Fibroblast of skin of left quadriceps (primary cell): ENCODE results near the gene TDP1.

ENCODE experiments used
- DNase-seq, 2 experiments: peaks; one replicate each; pipeline ENCODE4 v3.0.0-alpha.2; 2013; ENCODE audit warnings: low read depth in 2 of 2

Gene TDP1

GRCh38 chr14:89941830-89942377 lies 13.8 kb upstream of the TDP1 start:
- DNase-seq = no peak

DNA sequence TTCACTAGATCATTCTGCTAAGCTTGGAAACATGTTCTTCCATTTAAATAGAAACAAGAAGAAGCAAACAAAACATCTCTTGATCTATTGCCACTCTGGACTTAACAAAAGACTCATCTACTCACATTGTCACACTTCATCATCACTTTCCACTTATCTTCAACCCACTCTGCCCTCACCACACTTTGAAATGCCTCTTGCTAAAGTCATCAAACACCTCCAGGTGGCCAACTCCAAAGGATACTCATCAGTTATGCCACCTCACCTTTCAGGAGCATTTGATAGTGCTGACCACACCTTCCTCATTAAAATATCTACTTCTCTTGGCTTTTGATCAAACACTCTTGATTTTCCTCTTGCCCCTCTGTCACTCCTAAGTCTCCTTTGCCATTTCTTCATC lies 8.4 kb upstream of the TDP1 start:
- DNase-seq = no peak

DNA sequence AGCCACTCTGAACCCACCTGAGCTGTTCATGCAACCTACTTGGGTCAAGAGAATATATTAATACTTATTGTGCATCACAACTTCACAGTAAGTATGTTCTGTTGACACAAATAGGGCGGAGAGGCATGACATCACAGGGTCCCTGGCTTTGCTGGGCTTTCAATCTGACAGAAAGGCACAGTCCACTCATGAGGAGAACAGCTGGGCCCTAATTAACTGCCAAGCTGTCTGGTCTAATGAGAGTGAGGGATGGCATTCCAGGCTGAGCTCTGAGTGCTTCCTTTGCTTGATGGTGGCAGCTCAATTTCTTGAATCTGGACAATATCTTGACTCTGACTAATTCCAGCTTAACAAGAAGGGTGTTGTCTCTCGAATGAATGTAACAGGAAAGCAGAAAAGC lies 3.2 kb upstream of the TDP1 start:
- DNase-seq = no peak

DNA sequence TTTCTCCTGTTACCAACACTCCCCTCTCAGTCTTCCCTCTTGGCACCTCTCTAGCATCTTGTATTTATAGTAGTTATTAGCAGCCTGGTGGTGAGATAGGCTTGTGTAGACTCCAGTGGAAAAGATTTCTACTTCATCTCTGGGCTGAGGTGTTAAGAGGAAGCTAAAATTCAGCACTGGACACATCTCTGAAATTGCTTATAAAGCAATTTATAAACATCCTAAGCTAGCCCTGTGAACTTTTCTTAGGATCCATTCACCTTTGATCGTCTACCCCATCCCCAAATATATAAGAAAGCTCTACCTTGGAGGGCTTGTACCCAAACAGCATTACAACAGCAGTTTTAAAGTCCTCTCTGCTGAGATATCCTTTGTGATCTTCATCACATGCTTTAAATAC lies 2.1 kb upstream of the TDP1 start:
- no peak for DNase-seq

- peak; percentile 96 to 97 for DNase-seq
Observed at GRCh38 chr14:89954070-89955021, 1.4 kb upstream of the TDP1 start, which contains the start of gene EFCAB11. Gene EFCAB11, minus strand, starts transcription at chr14:89954730. Its CDS starts 70 bp downstream, at chr14:89954660.

DNA sequence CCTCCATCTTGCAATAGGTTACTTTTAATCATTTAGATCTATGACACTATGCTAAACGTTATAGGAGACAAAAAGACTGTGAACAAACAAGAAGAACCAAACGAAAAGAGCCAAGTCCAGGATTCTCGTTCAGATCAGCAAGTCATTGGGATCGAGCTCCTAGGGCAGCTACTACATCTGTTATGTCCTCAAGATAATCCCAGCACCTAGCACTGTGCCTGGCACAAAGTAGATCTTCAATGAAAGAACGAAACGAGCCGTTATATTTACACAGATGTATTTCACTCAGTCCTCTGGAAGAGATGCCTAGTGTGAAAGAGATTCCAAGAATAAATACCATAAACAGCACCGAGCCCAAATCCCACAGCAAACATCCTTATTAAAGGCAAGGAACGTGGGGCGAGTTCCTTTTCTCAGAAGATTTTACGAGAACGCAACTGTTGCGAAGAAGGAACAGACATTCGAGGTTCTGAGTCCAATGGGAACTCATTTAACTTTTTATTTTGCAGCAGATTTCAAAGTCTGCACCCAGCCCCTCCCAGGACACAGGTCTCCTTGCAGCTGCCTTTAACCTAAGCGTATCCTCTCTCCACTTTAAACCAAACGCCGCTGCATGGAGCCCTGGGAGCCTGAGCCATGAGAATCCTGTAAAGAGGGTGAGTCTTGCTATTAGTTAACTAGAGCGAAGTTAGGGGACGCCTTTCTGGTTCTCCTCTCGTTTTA lies 544 bp upstream of the TDP1 start:
- DNase-seq = peak in 1 of 2 experiments; percentile 0

- DNase-seq = no peak
Observed at GRCh38 chr14:89956661-89957009, 908 bp downstream of the TDP1 start.

- no peak for DNase-seq
Observed at GRCh38 chr14:89957376-89957775, 1.6 kb downstream of the TDP1 start.

- DNase-seq = no peak
Observed at GRCh38 chr14:89957791-89958190, 2.1 kb downstream of the TDP1 start.

DNA sequence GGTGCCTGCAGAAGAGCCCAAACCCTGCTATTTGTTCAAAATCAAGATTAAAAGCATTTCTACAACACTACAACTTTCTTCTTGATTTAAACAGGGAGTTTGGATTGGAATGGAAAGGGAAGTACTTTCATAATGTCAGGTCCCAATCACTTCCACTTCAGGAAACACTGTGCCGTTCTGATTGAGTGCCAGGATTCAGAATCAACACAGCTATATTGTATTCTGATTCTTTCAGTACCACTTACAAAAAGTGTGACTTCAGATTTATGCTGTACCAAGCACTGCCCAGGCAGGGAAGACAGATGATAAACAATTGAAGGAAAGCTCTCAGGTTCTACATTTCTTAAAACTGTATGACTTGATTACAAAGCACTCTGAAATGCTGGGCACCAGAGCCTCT lies 3.2 kb downstream of the TDP1 start:
- no peak for DNase-seq

DNA sequence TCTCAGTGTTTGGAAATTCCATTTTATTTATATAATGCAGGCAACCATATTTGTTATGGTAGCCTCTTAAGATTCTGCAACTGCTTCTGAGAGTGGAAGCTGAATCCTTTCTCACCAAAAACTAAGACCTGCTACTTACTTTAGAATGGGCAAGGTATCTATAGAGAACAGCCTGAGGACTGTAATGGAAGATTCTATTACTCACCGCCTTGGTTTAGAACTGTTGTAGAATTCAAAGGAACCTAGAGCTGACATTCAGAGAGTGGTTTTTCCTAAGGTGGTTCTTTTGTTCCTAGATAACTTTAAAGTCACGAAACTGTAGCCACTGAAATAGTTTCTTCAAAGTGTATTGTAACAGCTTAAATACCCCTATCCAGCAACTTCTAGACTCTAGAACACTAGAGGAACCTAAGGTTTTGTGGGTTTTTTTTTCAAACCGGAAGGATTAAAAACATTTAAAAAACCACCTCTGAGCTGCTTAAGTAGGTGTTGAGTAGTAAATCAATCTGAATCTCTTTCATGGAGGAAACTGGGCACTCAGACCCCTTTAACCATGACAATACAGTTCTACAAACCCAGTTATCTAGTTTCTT lies 4.2 kb downstream of the TDP1 start:
- no peak for DNase-seq

DNA sequence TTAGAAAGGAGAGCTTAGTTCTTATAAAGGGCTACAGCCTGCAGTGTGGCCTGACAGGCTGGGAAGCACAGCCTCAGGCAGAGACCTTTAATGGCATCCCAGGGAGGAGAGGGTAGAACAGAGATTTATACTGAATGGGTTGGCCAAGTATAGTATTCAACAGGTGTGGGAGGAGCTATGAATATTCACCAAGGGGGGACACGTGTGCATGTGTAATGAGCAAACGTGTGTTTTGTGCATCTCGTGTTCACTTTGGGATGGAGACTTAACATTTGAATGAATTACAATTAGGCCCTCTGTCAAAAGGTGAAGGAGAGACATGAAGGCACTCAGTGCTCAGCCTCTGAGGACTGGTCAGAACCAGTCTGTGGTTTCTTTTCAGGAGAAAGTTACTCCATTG lies 5.2 kb downstream of the TDP1 start:
- no peak for DNase-seq

GRCh38 chr14:89963288-89963978 lies 7.7 kb downstream of the TDP1 start:
- no peak for DNase-seq

GRCh38 chr14:89965839-89966238 lies 10.1 kb downstream of the TDP1 start:
- no peak for DNase-seq

DNA sequence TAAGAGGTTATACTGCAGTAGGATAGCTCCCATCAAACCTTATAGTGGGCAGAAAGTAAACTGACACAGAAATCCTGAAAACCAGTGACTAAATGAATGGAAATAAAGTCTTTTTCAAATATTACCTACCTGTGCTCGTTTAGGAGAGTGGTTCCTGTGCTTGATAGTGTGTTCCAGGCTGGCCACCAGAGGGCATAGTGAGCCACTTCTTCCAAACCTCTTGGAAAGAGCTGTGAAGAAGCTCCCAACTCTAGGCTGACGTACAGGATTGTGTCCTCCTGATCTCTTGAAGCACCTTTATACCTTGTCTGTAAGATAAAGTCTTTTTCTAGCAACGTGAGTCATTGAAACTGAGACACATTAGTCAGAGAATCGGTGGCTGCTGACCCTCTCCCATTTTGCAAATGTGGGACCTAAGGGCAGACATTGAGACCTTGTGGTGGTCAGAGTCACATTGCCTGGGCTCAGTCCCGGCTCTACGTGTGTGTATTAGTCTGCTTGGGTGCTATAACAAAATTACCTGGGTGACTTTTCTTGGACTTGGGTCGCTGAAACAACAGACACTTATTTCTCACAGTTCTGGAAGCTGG lies 17.6 kb downstream of the TDP1 start:
- DNase-seq = peak; percentile 32 to 33

DNA sequence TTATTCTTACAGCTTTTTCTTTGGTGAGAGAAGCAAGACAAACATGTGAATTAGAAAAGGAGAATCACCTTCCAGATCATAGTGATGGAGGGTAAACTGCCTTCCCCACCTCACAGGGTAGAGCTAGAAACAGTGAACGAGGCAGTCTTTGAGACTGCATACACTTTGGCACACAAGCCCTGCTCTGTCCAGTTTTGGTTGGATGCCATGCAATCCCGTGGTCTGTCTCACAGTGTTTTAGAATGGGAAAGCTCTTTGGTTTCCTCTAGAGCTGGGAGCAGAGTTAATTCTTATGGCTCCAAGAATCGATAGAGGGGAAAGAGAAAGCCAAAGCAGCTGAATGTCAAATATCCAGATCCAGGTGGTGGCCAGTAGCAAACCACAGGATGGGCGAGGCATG lies 21.9 kb downstream of the TDP1 start:
- no peak for DNase-seq

DNA sequence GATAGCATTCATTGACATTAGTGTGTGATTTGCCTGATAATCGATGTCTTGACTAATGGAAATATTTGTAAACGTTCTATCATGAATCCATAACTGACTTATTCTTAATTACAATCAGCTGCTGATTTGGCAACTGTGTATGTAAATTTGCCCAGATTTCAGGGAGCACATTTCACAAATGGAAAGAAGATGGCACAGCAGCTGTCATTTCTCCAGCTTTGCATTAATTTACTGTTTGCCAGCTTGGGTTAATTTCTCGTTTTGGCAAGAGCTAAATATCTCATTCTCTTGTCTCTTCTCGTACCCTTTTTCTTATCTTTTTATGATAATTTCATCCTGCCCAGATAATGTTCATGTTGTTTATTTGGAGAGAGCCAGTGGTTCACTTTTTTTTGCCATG lies 22.9 kb downstream of the TDP1 start:
- DNase-seq = no peak

DNA sequence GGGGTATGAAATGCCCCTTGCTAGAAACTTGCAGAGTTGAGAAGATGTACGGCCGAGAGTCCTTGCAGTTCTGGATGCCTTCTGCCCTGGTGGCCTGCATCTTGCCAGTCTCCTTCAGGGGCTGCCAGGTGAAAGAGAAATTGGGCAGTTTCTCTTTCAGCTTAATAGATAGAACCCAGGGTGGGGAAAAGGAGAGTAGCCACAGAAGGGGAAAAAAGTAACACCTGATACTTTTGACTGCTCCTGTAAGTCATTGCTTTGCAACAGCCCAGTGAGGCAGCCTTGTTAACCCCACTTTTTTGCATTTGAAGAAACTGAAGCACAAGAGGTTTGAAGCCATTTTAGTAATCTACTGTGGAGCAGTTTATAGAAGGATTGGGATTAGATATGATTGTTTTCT lies 27.6 kb downstream of the TDP1 start:
- no peak for DNase-seq

DNA sequence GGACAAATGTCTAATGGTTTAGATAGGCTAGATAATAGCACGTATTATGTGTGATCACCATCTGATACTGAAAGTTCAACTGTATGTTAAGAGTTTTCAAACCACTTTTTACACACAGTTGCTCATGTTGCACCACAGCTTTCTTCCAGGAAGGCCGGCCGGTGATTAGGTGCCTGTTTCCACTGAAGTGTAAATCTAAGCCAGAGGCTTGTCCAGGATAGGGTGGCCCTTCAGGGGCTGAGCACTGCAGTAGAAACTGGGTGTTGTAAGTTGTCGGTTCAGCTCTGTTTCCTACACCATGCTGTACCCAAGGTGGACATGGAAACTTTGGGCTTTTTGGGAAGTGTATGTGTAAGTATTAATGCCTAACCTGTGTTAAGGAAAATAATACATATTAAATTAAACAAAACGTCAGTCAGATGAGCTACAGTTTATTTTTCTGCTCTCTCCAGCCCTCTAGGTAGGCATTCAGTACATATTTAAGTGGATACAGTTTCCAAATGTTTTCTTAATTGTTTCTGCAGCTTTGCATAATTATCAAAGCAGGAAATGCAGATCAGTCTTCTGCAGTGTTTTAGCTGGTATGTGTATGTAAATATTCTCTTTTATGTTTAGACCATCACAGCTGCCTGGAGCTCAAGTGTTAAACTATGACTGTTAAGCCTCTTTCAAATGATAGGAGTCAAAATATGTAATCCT lies 30.9 kb downstream of the TDP1 start:
- DNase-seq = no peak

GRCh38 chr14:89987161-89987475 lies 31.4 kb downstream of the TDP1 start:
- DNase-seq = no peak

GRCh38 chr14:89988787-89989186 lies 33.1 kb downstream of the TDP1 start:
- no peak for DNase-seq
